NB4 (cell line): Measurements from ENCODE around the gene NSG1.

Experiments used
- DNase-seq: peaks from one replicate; pipeline ENCODE4 v3.0.0; 2010; ENCODE audit warnings: low read depth
- H3K4me3 ChIP-seq: one replicate; pipeline ENCODE4 v1.5.1; 2011; ENCODE audit warnings: mild to moderate bottlenecking, low read depth, low read length, moderate library complexity
- MAX ChIP-seq: IDR thresholded peaks from 2 replicates; pipeline ENCODE4 v1.6.1; 2011; ENCODE audit warnings: low read depth, low read length
- MYC ChIP-seq: IDR thresholded peaks from 2 replicates; pipeline ENCODE4 v1.6.1; 2011; ENCODE audit warnings: low read depth, low read length
- POLR2A ChIP-seq: IDR thresholded peaks from 2 replicates; pipeline ENCODE4 v1.6.1; 2011; ENCODE audit warnings: mild to moderate bottlenecking; ENCODE audit not compliant: insufficient read length; ENCODE audit errors: extremely low read depth
- TF ChIP-seq, protein P1 (sequence below): IDR thresholded peaks from one replicate; pipeline ENCODE4 v1.5.1; 2012; ENCODE audit warnings: low read depth, low read length

Gene NSG1

GRCh38 chr4:4424499-4425115 lies 37.7 kb downstream of the NSG1 start:
- DNase-seq: no peak
- no peak overlapping the region for H3K4me3 ChIP-seq
- TF ChIP-seq, protein P1, sequence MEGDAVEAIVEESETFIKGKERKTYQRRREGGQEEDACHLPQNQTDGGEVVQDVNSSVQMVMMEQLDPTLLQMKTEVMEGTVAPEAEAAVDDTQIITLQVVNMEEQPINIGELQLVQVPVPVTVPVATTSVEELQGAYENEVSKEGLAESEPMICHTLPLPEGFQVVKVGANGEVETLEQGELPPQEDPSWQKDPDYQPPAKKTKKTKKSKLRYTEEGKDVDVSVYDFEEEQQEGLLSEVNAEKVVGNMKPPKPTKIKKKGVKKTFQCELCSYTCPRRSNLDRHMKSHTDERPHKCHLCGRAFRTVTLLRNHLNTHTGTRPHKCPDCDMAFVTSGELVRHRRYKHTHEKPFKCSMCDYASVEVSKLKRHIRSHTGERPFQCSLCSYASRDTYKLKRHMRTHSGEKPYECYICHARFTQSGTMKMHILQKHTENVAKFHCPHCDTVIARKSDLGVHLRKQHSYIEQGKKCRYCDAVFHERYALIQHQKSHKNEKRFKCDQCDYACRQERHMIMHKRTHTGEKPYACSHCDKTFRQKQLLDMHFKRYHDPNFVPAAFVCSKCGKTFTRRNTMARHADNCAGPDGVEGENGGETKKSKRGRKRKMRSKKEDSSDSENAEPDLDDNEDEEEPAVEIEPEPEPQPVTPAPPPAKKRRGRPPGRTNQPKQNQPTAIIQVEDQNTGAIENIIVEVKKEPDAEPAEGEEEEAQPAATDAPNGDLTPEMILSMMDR: no peak
- TF ChIP-seq MAX: no peak
- no peak for TF ChIP-seq MYC
- no peak for TF ChIP-seq POLR2A

DNA sequence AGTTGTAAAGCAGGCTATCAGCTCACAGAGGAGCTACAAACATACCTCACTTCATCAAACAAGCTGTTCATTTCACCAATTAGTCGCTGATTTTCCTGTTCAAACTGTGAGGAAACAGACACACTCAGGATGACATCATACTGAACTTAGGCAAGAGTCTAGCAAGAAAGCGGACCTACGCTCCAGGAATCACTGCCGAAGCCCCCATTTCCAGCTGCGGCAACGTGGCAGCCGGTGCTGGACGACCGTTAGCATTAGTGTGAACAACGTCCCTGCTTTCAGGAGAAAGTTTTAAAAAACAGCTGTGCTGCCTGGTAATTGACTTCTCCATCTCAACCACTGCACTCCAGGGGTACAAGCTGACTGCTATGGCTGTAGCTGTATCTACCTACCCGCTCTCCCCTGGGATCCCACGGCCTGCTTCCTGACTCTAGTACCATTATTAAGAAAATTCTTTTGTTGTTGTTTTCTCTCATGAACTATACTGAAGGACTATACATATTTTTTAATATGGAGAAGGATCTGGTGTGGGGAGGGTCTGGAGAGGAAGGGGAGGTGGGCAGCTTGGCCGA lies 38.3 kb downstream of the NSG1 start:
- H3K4me3 ChIP-seq: no peak overlapping the region
- no peak for TF ChIP-seq MYC
- no peak for DNase-seq

DNA sequence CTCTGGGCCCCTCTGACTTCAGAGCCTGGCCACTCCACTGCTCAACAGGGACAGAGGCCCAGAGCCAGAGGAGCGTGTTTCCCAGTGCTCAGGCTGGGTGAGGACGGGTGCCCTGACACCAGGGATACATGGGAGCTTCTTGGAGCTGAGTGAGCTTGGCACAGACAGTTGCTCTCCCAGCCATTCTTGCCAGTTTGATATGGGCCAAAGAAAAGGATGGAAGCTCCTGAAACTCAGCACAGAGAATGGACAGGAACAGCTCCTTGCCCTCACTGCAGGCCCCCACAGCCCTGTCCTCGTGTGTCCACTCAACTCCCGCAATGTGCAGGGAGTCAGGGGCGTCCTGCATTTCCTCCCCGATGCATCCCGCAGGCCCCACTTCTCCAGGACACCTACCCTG lies 38.8 kb downstream of the NSG1 start:
- no peak for DNase-seq
- no peak overlapping the region for H3K4me3 ChIP-seq
- TF ChIP-seq, protein P1: no peak
- TF ChIP-seq MAX: no peak
- no peak for TF ChIP-seq MYC
- TF ChIP-seq POLR2A: no peak

GRCh38 chr4:4426511-4427120 lies 39.7 kb downstream of the NSG1 start:
- TF ChIP-seq POLR2A: no peak
- no peak for TF ChIP-seq MAX
- TF ChIP-seq, protein P1: no peak
- no peak for TF ChIP-seq MYC
- no peak for DNase-seq
- H3K4me3 ChIP-seq: no peak overlapping the region

- no peak for DNase-seq
- H3K4me3 ChIP-seq: no peak overlapping the region
- TF ChIP-seq, protein P1: no peak
- TF ChIP-seq MAX (no peak), POLR2A (no peak), MYC (no peak)
Observed at GRCh38 chr4:4427121-4427870, 40.4 kb downstream of the NSG1 start.

- H3K4me3 ChIP-seq: no peak overlapping the region
- TF ChIP-seq MAX: no peak
- TF ChIP-seq MYC: no peak
- TF ChIP-seq, protein P1: no peak
- TF ChIP-seq POLR2A: no peak
- no peak for DNase-seq
Observed at GRCh38 chr4:4427886-4428285, 41.0 kb downstream of the NSG1 start.
